Activated CD8-positive, alpha-beta memory T cell treated with anti-CD3 and anti-CD28 coated beads, Interleukin-2, amount 50 U/mL, for 24 hours (primary cell): ENCODE measurements around the gene ZNF740.

Source experiments
- DNase-seq: peaks from one replicate; pipeline ENCODE4 v3.0.0-alpha.2; 2020; ENCODE audit errors: extremely low read depth

The ZNF740 gene

GRCh38 chr12:53227341-53227740, 46.8 kb downstream of the ZNF740 start:
- no peak for DNase-seq

- no peak for DNase-seq
These were observed 47.3 kb downstream of the ZNF740 start for GRCh38 chr12:53227836-53228235.

- no peak for DNase-seq
These were observed 48.9 kb downstream of the ZNF740 start for GRCh38 chr12:53229454-53229853.

DNA sequence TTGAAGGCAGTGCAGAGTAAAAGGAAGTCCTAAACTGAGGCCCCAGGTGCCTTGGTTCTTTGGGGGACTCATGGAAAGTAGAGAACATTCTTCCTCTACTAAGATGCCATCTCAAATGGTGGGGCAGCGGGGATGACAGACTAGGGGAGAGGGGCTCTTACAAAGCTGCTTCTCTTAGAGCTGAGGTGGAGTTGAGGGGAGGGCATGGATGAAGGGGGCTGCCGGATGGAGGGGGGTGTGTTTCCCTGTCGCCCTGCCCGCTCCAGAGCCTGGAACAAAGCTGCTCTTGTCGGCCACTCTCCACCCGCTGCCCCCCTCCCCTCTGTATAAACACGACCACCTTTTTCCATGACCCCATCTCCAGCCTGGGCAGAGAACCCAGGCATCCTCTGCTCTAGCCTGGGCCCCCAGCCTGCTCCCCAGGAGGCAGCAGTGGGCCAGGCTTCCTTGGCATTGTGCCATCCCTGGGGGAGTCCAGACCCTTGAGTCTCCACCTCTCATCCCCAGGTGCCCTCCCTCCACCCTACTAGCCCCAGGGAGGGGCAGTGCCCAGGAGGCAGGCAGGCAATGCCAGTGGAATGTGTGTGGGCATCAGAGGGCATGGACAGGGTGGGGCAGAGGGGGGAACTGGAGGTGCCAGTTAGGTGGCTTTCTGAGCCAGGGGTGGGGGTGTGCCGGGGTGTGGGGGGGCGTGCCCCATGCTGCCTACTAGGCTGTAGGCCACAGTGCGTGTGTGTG, 49.8 kb downstream of the ZNF740 start:
- DNase-seq: no peak

- DNase-seq: no peak
These were observed 51.1 kb downstream of the ZNF740 start for GRCh38 chr12:53231671-53231920.

DNA sequence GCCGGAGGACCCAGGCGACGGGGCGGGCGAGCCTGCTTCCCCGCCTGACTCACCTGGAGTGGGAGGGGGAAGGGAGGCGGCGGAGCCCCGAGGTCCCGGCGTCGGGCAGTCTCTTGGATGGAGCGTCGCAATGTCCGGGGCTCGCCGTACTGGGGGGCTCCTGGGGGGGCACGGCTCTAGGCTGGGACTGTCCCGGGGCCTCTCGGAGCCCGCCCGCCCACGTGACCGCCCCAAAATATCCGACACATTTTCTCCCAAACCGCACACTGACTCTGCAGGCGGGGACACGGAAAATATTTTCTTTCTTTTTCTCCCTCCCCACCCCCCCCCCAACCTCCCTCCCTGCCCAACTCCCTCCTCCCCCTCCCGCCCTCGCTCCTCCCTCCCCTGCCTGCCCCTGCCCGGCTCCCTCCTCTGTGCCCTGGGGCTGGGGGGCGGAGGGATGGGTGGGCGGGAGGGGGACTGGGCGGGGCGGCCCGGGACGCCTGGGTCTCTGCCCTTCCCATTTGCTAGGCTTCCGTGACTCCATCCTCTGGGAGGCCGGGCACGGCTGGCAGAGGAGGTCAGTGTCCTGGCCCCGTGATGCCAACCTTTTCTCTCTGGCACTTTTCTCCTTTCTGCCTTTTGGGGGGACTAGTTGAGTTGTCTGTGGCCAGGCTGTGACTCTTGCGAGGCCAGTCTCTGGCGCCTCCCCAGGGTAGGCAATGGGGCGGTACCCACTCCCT, 51.6 kb downstream of the ZNF740 start, which contains the start of gene RARG:
TSS of gene RARG (minus strand) at position 289 of the 725 bp plus-strand sequence. CDS start 4,664 bp downstream, outside the sequence.
- DNase-seq: no peak

DNA sequence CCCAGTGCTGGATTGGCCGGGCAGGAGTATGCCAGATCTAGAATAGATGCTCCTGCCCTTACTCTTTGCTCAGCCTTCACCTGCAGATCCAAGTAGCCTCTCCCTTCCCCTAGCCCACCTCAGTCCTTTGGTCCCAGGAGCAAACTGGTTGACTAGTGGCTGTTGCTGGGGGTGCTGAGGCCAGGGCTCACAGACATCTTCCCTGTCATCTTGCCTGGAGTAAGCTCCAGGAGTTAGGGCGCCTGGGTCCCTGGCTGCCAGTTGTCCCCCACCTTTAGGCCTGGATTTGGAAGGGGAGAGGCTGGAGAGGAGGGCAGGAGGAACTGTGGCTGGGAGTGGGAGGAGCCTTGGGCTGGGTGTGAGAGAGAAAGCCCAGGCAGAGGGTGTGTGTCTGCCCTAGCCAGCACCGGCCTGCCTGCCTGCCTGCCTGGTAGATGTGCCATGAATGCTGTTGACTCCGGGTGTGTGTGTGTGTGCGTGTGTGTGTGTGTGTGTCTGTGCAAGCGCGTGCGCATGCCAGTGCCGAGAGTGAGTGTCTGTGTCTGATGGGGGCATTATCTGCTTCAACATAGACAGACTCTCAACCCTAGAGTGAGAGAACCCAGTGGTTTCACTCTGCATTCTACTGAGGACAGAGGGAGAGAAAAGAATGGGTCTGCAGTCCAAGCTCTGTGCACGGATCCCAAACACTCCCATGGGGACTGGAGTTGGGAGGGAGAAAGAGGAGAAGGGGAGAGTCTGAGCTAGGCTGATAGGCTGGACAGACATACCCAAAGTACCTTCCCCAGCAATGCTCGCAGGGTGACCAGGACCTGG, 52.3 kb downstream of the ZNF740 start:
- DNase-seq: no peak

GRCh38 chr12:53233671-53234121, 53.2 kb downstream of the ZNF740 start:
- DNase-seq: no peak

- DNase-seq: no peak
These were observed 53.9 kb downstream of the ZNF740 start for GRCh38 chr12:53234271-53234914.

DNA sequence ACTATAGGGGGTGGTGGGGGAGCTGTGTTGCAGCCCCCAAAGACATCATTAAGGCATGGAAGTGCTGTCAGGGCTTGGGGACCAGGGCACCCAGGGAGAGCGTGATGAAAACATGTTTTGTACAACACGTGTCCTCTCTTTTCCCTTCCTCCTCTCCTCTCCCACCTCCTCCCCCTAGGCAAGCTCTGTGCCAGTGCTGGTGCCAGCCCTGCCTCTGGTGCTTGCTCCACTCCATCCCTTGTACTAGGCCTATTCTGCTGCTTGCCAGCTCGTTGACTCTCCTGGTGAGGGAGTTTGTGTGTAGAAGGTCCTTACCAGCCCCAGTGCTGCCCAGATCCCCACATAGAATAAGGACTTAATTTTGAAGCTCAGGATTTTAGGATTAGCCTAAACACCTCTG, 54.6 kb downstream of the ZNF740 start:
- DNase-seq: no peak

DNA sequence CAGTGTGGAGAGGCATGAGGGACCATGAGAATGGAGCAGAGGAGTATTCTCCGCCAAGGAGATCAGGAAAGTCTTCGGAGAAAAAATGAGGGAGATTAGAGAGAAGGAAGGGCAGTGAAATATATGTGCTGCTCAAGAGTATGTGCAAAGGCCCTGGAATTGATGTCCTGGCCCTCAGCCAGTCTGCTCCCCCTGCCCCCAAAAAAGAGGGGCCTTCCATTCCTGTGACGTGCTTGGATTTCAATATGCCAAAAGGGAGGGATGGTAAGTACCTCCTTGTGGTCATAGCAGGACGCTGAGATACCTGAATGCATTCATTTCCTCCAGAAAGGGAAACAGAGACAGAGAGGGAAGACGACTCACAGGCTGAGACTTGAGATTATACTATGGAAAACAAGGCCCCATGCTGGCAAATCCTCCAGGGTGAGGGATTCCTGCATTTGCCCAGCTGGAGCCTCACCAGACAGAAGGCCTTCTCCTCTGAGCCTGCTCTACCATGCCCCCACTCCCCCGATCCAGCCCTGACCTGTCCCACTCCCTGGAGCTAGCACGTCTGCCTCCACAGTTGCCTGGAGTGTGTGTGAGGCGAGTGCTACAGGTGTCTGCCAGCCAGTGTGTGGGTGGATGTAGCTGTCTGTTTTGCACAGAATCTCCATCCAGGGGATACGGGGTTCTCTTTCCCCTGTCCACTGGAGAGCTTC, 55.4 kb downstream of the ZNF740 start:
- DNase-seq: no peak

- no peak for DNase-seq
These were observed 56.1 kb downstream of the ZNF740 start for GRCh38 chr12:53236443-53237111.

DNA sequence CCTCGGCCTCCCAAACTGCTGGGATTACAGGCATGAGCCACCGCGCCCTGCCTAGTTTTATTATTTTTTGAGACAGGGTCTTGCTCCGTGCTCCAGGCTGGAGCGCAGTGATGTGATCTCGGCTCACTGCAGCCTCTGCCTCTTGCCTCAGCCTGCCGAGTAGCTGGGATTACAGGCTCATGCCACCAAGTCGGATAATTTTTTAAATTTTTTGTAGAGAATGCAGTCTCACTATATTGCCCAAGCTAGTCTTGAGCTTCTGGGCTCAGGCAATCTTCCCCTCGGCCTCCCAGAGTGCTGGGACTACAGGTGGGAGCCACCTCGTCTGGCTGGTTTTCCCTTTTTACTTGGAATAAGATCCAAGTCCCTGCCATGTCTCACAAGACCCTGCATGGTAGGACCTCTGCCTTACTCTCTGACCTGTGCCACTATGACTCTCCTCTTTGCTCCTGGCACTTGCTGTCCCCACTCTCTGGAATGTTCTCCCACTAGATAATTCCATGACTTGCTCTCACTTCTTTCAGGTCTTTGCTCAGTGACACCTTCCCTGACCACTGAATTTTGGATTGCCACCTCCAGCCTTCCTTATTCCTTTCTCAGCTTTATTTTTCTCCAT, 59.2 kb downstream of the ZNF740 start:
- no peak for DNase-seq

- no peak for DNase-seq
These were observed 61.3 kb downstream of the ZNF740 start for GRCh38 chr12:53241623-53242412.

DNA sequence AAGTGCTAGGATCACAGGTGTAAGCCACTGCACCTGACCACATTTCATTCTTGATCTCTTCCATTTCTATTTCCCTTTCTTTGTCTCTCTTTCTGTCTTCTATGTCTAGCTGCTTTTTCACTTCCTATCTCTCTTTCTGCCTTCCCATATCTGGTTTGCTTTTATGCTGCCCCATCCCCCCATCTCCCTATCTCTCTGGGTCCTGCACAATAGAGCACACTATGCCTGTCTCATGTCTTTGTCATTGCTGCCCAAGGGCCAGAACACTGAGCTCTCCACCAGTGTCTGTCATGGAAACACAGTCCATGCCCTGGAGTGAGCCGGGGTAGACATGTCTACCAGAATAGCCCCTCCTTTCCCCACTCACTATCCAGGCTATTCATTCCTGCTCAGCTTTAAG, 63.8 kb downstream of the ZNF740 start:
- no peak for DNase-seq
